ES-I3 (cell line): ENCODE results near the gene MTERF2.

Source experiments
- H3K36me3 ChIP-seq: 2 replicates; pipeline ENCODE4 v1.6.1; 2013; ENCODE audit warnings: mild to moderate bottlenecking, low read length, control low read depth, moderate library complexity; ENCODE audit not compliant: insufficient read depth
- H3K4me1 ChIP-seq: 2 replicates; pipeline ENCODE4 v1.6.1; 2013; ENCODE audit warnings: mild to moderate bottlenecking, control low read depth, low read length; ENCODE audit not compliant: insufficient read depth
- H3K9ac ChIP-seq: 2 replicates; pipeline ENCODE4 v1.6.1; 2013; ENCODE audit warnings: low read depth, mild to moderate bottlenecking, low read length, moderate library complexity
- H3K9me3 ChIP-seq: 2 replicates; pipeline ENCODE4 v1.6.1; 2013; ENCODE audit warnings: mild to moderate bottlenecking, low read length, moderate library complexity; ENCODE audit not compliant: control insufficient read depth, insufficient read depth

The MTERF2 gene

GRCh38 chr12:106980944-106981343 lies 6.0 kb downstream of the MTERF2 start:
- Histone ChIP-seq H3K9ac (no peak overlapping the region), H3K4me1 (0 out of 2 replicates have a peak, but pooled peaks cover 3% of the 10 kb centered on the region), H3K36me3 (no peaks in the 10 kb centered on the region), H3K9me3 (no peaks in the 10 kb centered on the region)

GRCh38 chr12:106978035-106978800 lies 8.7 kb downstream of the MTERF2 start:
- Histone ChIP-seq H3K36me3 (no peaks in the 10 kb centered on the region), H3K9me3 (no peaks in the 10 kb centered on the region), H3K4me1 (no peaks in the 10 kb centered on the region), H3K9ac (no peak overlapping the region)

- Histone ChIP-seq H3K9me3 (no peaks in the 10 kb centered on the region), H3K4me1 (no peaks in the 10 kb centered on the region), H3K9ac (no peak overlapping the region), H3K36me3 (no peaks in the 10 kb centered on the region)
Observed at GRCh38 chr12:106976668-106977067, 10.3 kb downstream of the MTERF2 start.

GRCh38 chr12:106975993-106976658 lies 10.8 kb downstream of the MTERF2 start:
- no peaks in the 10 kb centered on the region for H3K36me3 ChIP-seq
- H3K9ac ChIP-seq = no peak overlapping the region
- H3K9me3 ChIP-seq = no peaks in the 10 kb centered on the region
- no peaks in the 10 kb centered on the region for H3K4me1 ChIP-seq

- H3K4me1 ChIP-seq = no peaks in the 10 kb centered on the region
- no peaks in the 10 kb centered on the region for H3K9me3 ChIP-seq
- no peak overlapping the region for H3K9ac ChIP-seq
- H3K36me3 ChIP-seq = no peaks in the 10 kb centered on the region
Observed at GRCh38 chr12:106975098-106975497, 11.8 kb downstream of the MTERF2 start.

GRCh38 chr12:106974511-106974910 lies 12.4 kb downstream of the MTERF2 start:
- H3K9ac ChIP-seq = no peak overlapping the region
- H3K4me1 ChIP-seq = no peaks in the 10 kb centered on the region
- H3K36me3 ChIP-seq = no peaks in the 10 kb centered on the region

GRCh38 chr12:106973545-106973944 lies 13.4 kb downstream of the MTERF2 start:
- no peaks in the 10 kb centered on the region for H3K36me3 ChIP-seq
- H3K9me3 ChIP-seq = no peaks in the 10 kb centered on the region
- no peaks in the 10 kb centered on the region for H3K4me1 ChIP-seq
- H3K9ac ChIP-seq = no peak overlapping the region

More at GRCh38 chr12:106974511-106974910, 12.4 kb downstream of the MTERF2 start:
- no peaks in the 10 kb centered on the region for H3K9me3 ChIP-seq

GRCh38 chr12:106971065-106971464 lies 15.9 kb downstream of the MTERF2 start:
- H3K4me1 ChIP-seq = no peaks in the 10 kb centered on the region
- 0 out of 2 replicates have a peak, but pooled peaks cover 3% of the 10 kb centered on the region for H3K36me3 ChIP-seq
- H3K9ac ChIP-seq = no peak overlapping the region
- H3K9me3 ChIP-seq = no peaks in the 10 kb centered on the region

GRCh38 chr12:106964526-106964925 lies 22.4 kb downstream of the MTERF2 start:
- no peaks in the 10 kb centered on the region for H3K4me1 ChIP-seq
- H3K9ac ChIP-seq = no peak overlapping the region
- no peaks in the 10 kb centered on the region for H3K9me3 ChIP-seq
- H3K36me3 ChIP-seq = 0 out of 2 replicates have a peak, but pooled peaks cover 3% of the 10 kb centered on the region

- no peak overlapping the region for H3K9ac ChIP-seq
- H3K36me3 ChIP-seq = no peaks in the 10 kb centered on the region
- no peaks in the 10 kb centered on the region for H3K4me1 ChIP-seq
- no peaks in the 10 kb centered on the region for H3K9me3 ChIP-seq
Observed at GRCh38 chr12:106962286-106962685, 24.7 kb downstream of the MTERF2 start.

- no peak overlapping the region for H3K9ac ChIP-seq
- no peaks in the 10 kb centered on the region for H3K4me1 ChIP-seq
- no peaks in the 10 kb centered on the region for H3K9me3 ChIP-seq
- no peaks in the 10 kb centered on the region for H3K36me3 ChIP-seq
Observed at GRCh38 chr12:106960443-106960842, 26.5 kb downstream of the MTERF2 start.

- H3K9me3 ChIP-seq = no peaks in the 10 kb centered on the region; the same call in 1 of the 2 replicates
- H3K9ac ChIP-seq = peak overlapping the region; percentile 93; the same call in 1 of the 2 replicates
- H3K4me1 ChIP-seq = no peaks in the 10 kb centered on the region
Observed at GRCh38 chr12:106957583-106957982, 29.4 kb downstream of the MTERF2 start.

GRCh38 chr12:106956048-106956578 lies 30.8 kb downstream of the MTERF2 start:
- Histone ChIP-seq H3K36me3 (no peaks in the 10 kb centered on the region), H3K9me3 (no peaks in the 10 kb centered on the region; the same call in 1 of the 2 replicates), H3K9ac (peak overlapping the region; percentile 93), H3K4me1 (no peaks in the 10 kb centered on the region)

More at GRCh38 chr12:106957583-106957982, 29.4 kb downstream of the MTERF2 start:
- H3K36me3 ChIP-seq = no peaks in the 10 kb centered on the region

- no peaks in the 10 kb centered on the region for H3K36me3 ChIP-seq
- no peaks in the 10 kb centered on the region; the same call in 1 of the 2 replicates for H3K9me3 ChIP-seq
- H3K9ac ChIP-seq = peak within 1 kb of the TSS; percentile 93
- H3K4me1 ChIP-seq = no peaks in the 10 kb centered on the region
Observed at GRCh38 chr12:106955377-106956047, 31.4 kb downstream of the MTERF2 start, which contains the start of gene TMEM263. Gene TMEM263, plus strand, starts transcription at chr12:106955907. Its CDS starts 11,210 bp downstream, at chr12:106967117.
